ENCODE data around the gene CNTNAP2. TPM values are rescaled to one million over a fixed set of nuclear protein-coding genes. Genes with fewer than 3 reads are reported as not detected.
"Not testable (repeated sequence)": the region's sequence is repeated elsewhere in the genome, so short reads cannot be mapped to it uniquely, and the experiment has no call there.

CNTNAP2 gene
- total RNA-seq, 1 donor from 2014 or later: 1.9 TPM

GRCh38 chr7:148457310-148457921 lies 2340.8 kb downstream of the CNTNAP2 start:
- no peak for DNase-seq

GRCh38 chr7:148458263-148458662 lies 2341.7 kb downstream of the CNTNAP2 start:
- DNase-seq: no peak

GRCh38 chr7:148461392-148462179 lies 2345.0 kb downstream of the CNTNAP2 start:
- DNase-seq: no peak

GRCh38 chr7:148462774-148463173 lies 2346.2 kb downstream of the CNTNAP2 start:
- DNase-seq: not testable (repeated sequence)

GRCh38 chr7:148463210-148463609 lies 2346.6 kb downstream of the CNTNAP2 start:
- DNase-seq: no peak

GRCh38 chr7:148464947-148465346 lies 2348.3 kb downstream of the CNTNAP2 start:
- DNase-seq: no peak

- DNase-seq: not testable (repeated sequence)
Observed at GRCh38 chr7:148465441-148465840, 2348.8 kb downstream of the CNTNAP2 start.

GRCh38 chr7:148466120-148466519 lies 2349.5 kb downstream of the CNTNAP2 start:
- DNase-seq: no peak

GRCh38 chr7:148468700-148469098 lies 2352.1 kb downstream of the CNTNAP2 start:
- DNase-seq: no peak

Small RNA genes within 50 kb of the gene (small RNA-seq; reads per million reads assigned to genes)
- gene AC005518.2 (ENCODE audit: low replicate concordance) (not detected), gene MIR548F4 (ENCODE audit: low replicate concordance) (not detected), gene RANP2 (ENCODE audit: low replicate concordance) (not detected), gene RF00012 (ENCODE audit: low replicate concordance) (not detected), gene RF00019 (ENCODE audit: low replicate concordance) (not detected), gene RF02271 (ENCODE audit: low replicate concordance) (not detected), gene RN7SL456P (ENCODE audit: low replicate concordance) (not detected), gene RN7SL72P (ENCODE audit: low replicate concordance) (not detected), gene RNA5SP249 (ENCODE audit: low replicate concordance) (not detected), gene RNU6-1184P (ENCODE audit: low replicate concordance) (not detected)

All from tongue (tissue), 3 donors.